ENCODE data around the gene ZAR1L. TPM values are rescaled to one million over a fixed set of nuclear protein-coding genes. Genes with fewer than 3 reads are reported as not detected.

ZAR1L gene
- polyA plus RNA-seq, 1 donor (not counting 4 experiments of a cell fraction or from before 2014, with no cell fraction given): not detected

- Histone ChIP-seq H3K9me3 (ENCODE audit: control insufficient read depth, low read depth, low read length) (no peaks in the 10 kb centered on the region), H4K20me1 (ENCODE audit: control insufficient read depth, extremely low read depth, insufficient read depth, low read length) (no peaks in the 10 kb centered on the region), H3K79me2 (ENCODE audit: control insufficient read depth, insufficient read depth, low read length) (peaks cover 5% of the 10 kb centered on the region), H2AFZ (ENCODE audit: control insufficient read depth, low read length) (peak overlapping the region; percentile 99), H3K4me2 (ENCODE audit: control insufficient read depth, extremely low read depth, insufficient read depth, low read depth, low read length) (peak overlapping the region; percentile 95), H3K4me1 (ENCODE audit: control insufficient read depth, extremely low read depth, insufficient read depth, low read length) (peaks cover 10% of the 10 kb centered on the region), H3K27me3 (ENCODE audit: control insufficient read depth, extremely low read depth, insufficient read depth, low read length) (no peaks in the 10 kb centered on the region), H3K9ac (ENCODE audit: control insufficient read depth, extremely low read depth, insufficient read depth, low read length) (peak overlapping the region; percentile 93), H3K4me3 (ENCODE audit: control insufficient read depth in 2 of 3, extremely low read depth in 1 of 3, insufficient read depth in 2 of 3, low read depth in 1 of 3, low read length in 3 of 3) (peak overlapping the region; percentile 93 to 98 (median 93)), H3K27ac (ENCODE audit: control insufficient read depth, insufficient read depth, low read length) (peak overlapping the region; percentile 84), H3K9me1 (ENCODE audit: control insufficient read depth, extremely low read depth, insufficient read depth, low read length) (no peaks in the 10 kb centered on the region), H3K36me3 (ENCODE audit: control insufficient read depth in 2 of 2, extremely low read depth in 1 of 2, insufficient read depth in 2 of 2, low read length in 2 of 2) (no peaks in the 10 kb centered on the region)
- DNase-seq (ENCODE audit: low read depth, low spot score) (no peak), FAIRE-seq (no peak)
- dilution Hi-C loops (cut with MboI; ENCODE audit: extremely low pct_ligation_motif_present, low sequenced_read_pairs): no loop called here
- TF ChIP-seq CTCF (optimal IDR thresholded peaks at IDR 0.05 in 1 of 3, IDR thresholded peaks at IDR 0.05 in 1 of 3, conservative IDR thresholded peaks at IDR 0.05 in 1 of 3; ENCODE audit: extremely low read depth in 1 of 3, insufficient read depth in 2 of 3, low read length in 3 of 3): no peak
- TF ChIP-seq EZH2 (IDR thresholded peaks at IDR 0.05; ENCODE audit: low read length): no peak
These were observed 609 bp downstream of the ZAR1L start for GRCh38 chr13:32314271-32315237.

- Histone ChIP-seq H3K79me2 (ENCODE audit: control insufficient read depth, insufficient read depth, low read length) (peaks cover 5% of the 10 kb centered on the region), H3K4me3 (ENCODE audit: control insufficient read depth in 2 of 3, extremely low read depth in 1 of 3, insufficient read depth in 2 of 3, low read depth in 1 of 3, low read length in 3 of 3) (no peak overlapping the region), H3K27ac (ENCODE audit: control insufficient read depth, insufficient read depth, low read length) (no peak overlapping the region), H3K27me3 (ENCODE audit: control insufficient read depth, extremely low read depth, insufficient read depth, low read length) (no peaks in the 10 kb centered on the region), H3K4me1 (ENCODE audit: control insufficient read depth, extremely low read depth, insufficient read depth, low read length) (peaks cover 6% of the 10 kb centered on the region), H3K9me1 (ENCODE audit: control insufficient read depth, extremely low read depth, insufficient read depth, low read length) (no peaks in the 10 kb centered on the region), H3K9me3 (ENCODE audit: control insufficient read depth, low read depth, low read length) (no peaks in the 10 kb centered on the region), H3K9ac (ENCODE audit: control insufficient read depth, extremely low read depth, insufficient read depth, low read length) (no peak overlapping the region), H3K36me3 (ENCODE audit: control insufficient read depth in 2 of 2, extremely low read depth in 1 of 2, insufficient read depth in 2 of 2, low read length in 2 of 2) (no peaks in the 10 kb centered on the region), H2AFZ (ENCODE audit: control insufficient read depth, low read length) (no peak overlapping the region), H3K4me2 (ENCODE audit: control insufficient read depth, extremely low read depth, insufficient read depth, low read depth, low read length) (no peak overlapping the region), H4K20me1 (ENCODE audit: control insufficient read depth, extremely low read depth, insufficient read depth, low read length) (no peaks in the 10 kb centered on the region)
- dilution Hi-C loops (cut with MboI; ENCODE audit: extremely low pct_ligation_motif_present, low sequenced_read_pairs): no loop called here
- TF ChIP-seq CTCF (optimal IDR thresholded peaks at IDR 0.05 in 1 of 3, IDR thresholded peaks at IDR 0.05 in 1 of 3, conservative IDR thresholded peaks at IDR 0.05 in 1 of 3; ENCODE audit: extremely low read depth in 1 of 3, insufficient read depth in 2 of 3, low read length in 3 of 3): no peak
- no peak for TF ChIP-seq EZH2 (IDR thresholded peaks at IDR 0.05; ENCODE audit: low read length)
- no peak for DNase-seq (ENCODE audit: low read depth, low spot score)
- no peak for FAIRE-seq
These were observed 3.8 kb downstream of the ZAR1L start for GRCh38 chr13:32311188-32311897.
